Measurements from ENCODE around the gene FGF11. TPM values are rescaled to one million over a fixed set of nuclear protein-coding genes. Genes with fewer than 3 reads are reported as not detected.

The FGF11 gene
- total and polyA plus RNA-seq, 7 experiments from 2014 or later, result 0.09 to 39.7 (median 3.3) TPM; not detected in 1

GRCh38 chr17:7403727-7403976 is 35.7 kb upstream of the FGF11 start:
- ATAC-seq, result peak; percentile 6
- H3K27ac ChIP-seq (ENCODE audit: low read depth, low read length), result peak overlapping the region; percentile 78
- H3K4me1 ChIP-seq (ENCODE audit: control insufficient read depth in 2 of 2, insufficient read depth in 2 of 2, low read length in 2 of 2), result peaks cover 8 to 10% of the 10 kb centered on the region in 2 donors
- Mint-ChIP-seq H3K4me3 (peak overlapping the region; percentile 87 to 98 (median 96)), H3K36me3 (peaks cover 0 to 4% (median 0%) of the 10 kb centered on the region in 5 donors), H3K4me1 (peaks cover 7 to 23% (median 20%) of the 10 kb centered on the region in 7 donors), H3K27ac (peak overlapping the region; percentile 91 to 100 (median 96)), H3K27me3 (peaks cover 0 to 20% (median 0%) of the 10 kb centered on the region in 5 donors), H3K9me3 (peaks cover 0 to 1% (median 0%) of the 10 kb centered on the region in 11 donors)
- H3K9me3 ChIP-seq (ENCODE audit: control insufficient read depth in 2 of 3, low read length in 3 of 3), result no peaks in the 10 kb centered on the region
- ChIA-PET POLR2A (interaction anchor here (0.6 to 3.7 kb wide), 18 partner anchors 10 to 368 kb away, joined by 3 to 38 read pairs (median 5); partner anchors contain the start of genes ATP1B2, MPDU1, NEURL4 and PLSCR3), CTCF (interaction anchor here (0.6 to 1.1 kb wide), 5 partner anchors 18 to 157 kb away, joined by 3 to 4 read pairs (median 3); no protein-coding TSS in a partner anchor)
- no peak for DNase-seq
- peaks cover 0 to 3% (median 0%) of the 10 kb centered on the region in 3 experiments for H3K36me3 ChIP-seq (ENCODE audit: control insufficient read depth in 2 of 3, insufficient read depth in 3 of 3, low read length in 3 of 3)
- no peaks in the 10 kb centered on the region for H3K27me3 ChIP-seq (ENCODE audit: control insufficient read depth in 2 of 2, insufficient read depth in 2 of 2, low read length in 2 of 2)
- peak overlapping the region; percentile 95 for H3K4me3 ChIP-seq (ENCODE audit: low read length)
- intact Hi-C loops (cut with micrococcal nuclease), result loop anchor here (5.0 kb wide), 3 partner anchors 96 to 169 kb away; partner anchors contain the start of genes CTDNEP1 (in 1 of the 2), EIF5A (in 1 of the 2) and ELP5 (in 1 of the 2)

GRCh38 chr17:7403977-7404736 is 35.2 kb upstream of the FGF11 start, which contains the start of gene TMEM256:
Gene TMEM256, minus strand, starts transcription at chr17:7404097. Its CDS starts 13 bp downstream, at chr17:7404084.
- ChIA-PET CTCF (interaction anchor here (0.6 to 1.1 kb wide), 5 partner anchors 18 to 185 kb away, joined by 3 to 4 read pairs (median 3); no protein-coding TSS in a partner anchor), POLR2A (interaction anchor here (0.8 to 3.7 kb wide), 17 partner anchors 9 to 283 kb away, joined by 3 to 38 read pairs (median 5); partner anchors contain the start of genes ATP1B2, MPDU1, NEURL4 and PLSCR3)
- no peaks in the 10 kb centered on the region for H3K27me3 ChIP-seq (ENCODE audit: control insufficient read depth in 2 of 2, insufficient read depth in 2 of 2, low read length in 2 of 2)
- Mint-ChIP-seq H3K4me1 (peaks cover 8 to 25% (median 21%) of the 10 kb centered on the region in 7 donors), H3K9me3 (peaks cover 0 to 1% (median 0%) of the 10 kb centered on the region in 11 donors), H3K27me3 (peaks cover 0 to 23% (median 0%) of the 10 kb centered on the region in 5 donors), H3K27ac (peak within 1 kb of the TSS; percentile 91 to 100 (median 96)), H3K4me3 (peak within 1 kb of the TSS; percentile 87 to 98 (median 96)), H3K36me3 (peaks cover 0 to 4% (median 0%) of the 10 kb centered on the region in 5 donors)
- H3K27ac ChIP-seq (ENCODE audit: low read depth, low read length), result peak within 1 kb of the TSS; percentile 78
- DNase-seq (peak; percentile 79 to 96 (median 91)), ATAC-seq (peak; percentile 93)
- peaks cover 0 to 3% (median 0%) of the 10 kb centered on the region in 3 experiments for H3K36me3 ChIP-seq (ENCODE audit: control insufficient read depth in 2 of 3, insufficient read depth in 3 of 3, low read length in 3 of 3)
- H3K4me1 ChIP-seq (ENCODE audit: control insufficient read depth in 2 of 2, insufficient read depth in 2 of 2, low read length in 2 of 2), result peaks cover 9 to 10% of the 10 kb centered on the region in 2 donors
- H3K4me3 ChIP-seq (ENCODE audit: low read length), result peak within 1 kb of the TSS; percentile 95
- no peaks in the 10 kb centered on the region for H3K9me3 ChIP-seq (ENCODE audit: control insufficient read depth in 2 of 3, low read length in 3 of 3)
- intact Hi-C loops (cut with micrococcal nuclease), result loop anchor here (1.0 to 5.0 kb wide), 18 partner anchors 10 to 283 kb away; partner anchors contain the start of genes EIF5A (in 2 of the 2), PLSCR3 (in 2 of the 2), POLR2A (in 2 of the 2) and TMEM102 (in 2 of the 2)

- Mint-ChIP-seq H3K4me1 (peaks cover 15 to 28% (median 21%) of the 10 kb centered on the region in 7 donors), H3K27me3 (peaks cover 0 to 28% (median 0%) of the 10 kb centered on the region in 5 donors), H3K27ac (peak overlapping the region; percentile 91 to 100 (median 96)), H3K36me3 (no peaks in the 10 kb centered on the region), H3K9me3 (peaks cover 0 to 1% (median 0%) of the 10 kb centered on the region in 11 donors), H3K4me3 (peak overlapping the region; percentile 87 to 98 (median 96))
- Histone ChIP-seq H3K4me1 (ENCODE audit: control insufficient read depth in 2 of 2, insufficient read depth in 2 of 2, low read length in 2 of 2) (peaks cover 9 to 10% of the 10 kb centered on the region in 2 donors), H3K9me3 (ENCODE audit: control insufficient read depth in 2 of 3, low read length in 3 of 3) (no peaks in the 10 kb centered on the region), H3K36me3 (ENCODE audit: control insufficient read depth in 2 of 3, insufficient read depth in 3 of 3, low read length in 3 of 3) (peaks cover 0 to 3% (median 0%) of the 10 kb centered on the region in 3 experiments), H3K4me3 (ENCODE audit: low read length) (peak overlapping the region; percentile 95), H3K27ac (ENCODE audit: low read depth, low read length) (peak overlapping the region; percentile 78), H3K27me3 (ENCODE audit: control insufficient read depth in 2 of 2, insufficient read depth in 2 of 2, low read length in 2 of 2) (no peaks in the 10 kb centered on the region)
- intact Hi-C loops (cut with micrococcal nuclease), result loop anchor here (1.0 to 5.0 kb wide), 18 partner anchors 11 to 282 kb away; partner anchors contain the start of genes EIF5A (in 2 of the 2), PLSCR3 (in 2 of the 2), POLR2A (in 2 of the 2) and TMEM102 (in 2 of the 2)
- POLR2A ChIA-PET, result interaction anchor here (0.7 to 3.7 kb wide), 14 partner anchors 9 to 282 kb away, joined by 3 to 38 read pairs (median 6); partner anchors contain the start of genes MPDU1, NEURL4, PLSCR3 and POLR2A
- ATAC-seq, result peak; percentile 61
- DNase-seq, result peak in 2 of 9 donors; percentile 22 to 78
- CTCF ChIA-PET, result interaction anchor here (0.7 to 1.1 kb wide), 3 partner anchors 19 to 185 kb away, joined by 3 read pairs; no protein-coding TSS in a partner anchor
These were observed 34.5 kb upstream of the FGF11 start for GRCh38 chr17:7404737-7405349.

- peak in 1 of 9 donors; percentile 30 for DNase-seq
- Histone ChIP-seq H3K27me3 (ENCODE audit: control insufficient read depth in 2 of 2, insufficient read depth in 2 of 2, low read length in 2 of 2) (no peaks in the 10 kb centered on the region), H3K4me3 (ENCODE audit: low read length) (peak overlapping the region; percentile 95), H3K4me1 (ENCODE audit: control insufficient read depth in 2 of 2, insufficient read depth in 2 of 2, low read length in 2 of 2) (peaks cover 9 to 10% of the 10 kb centered on the region in 2 donors), H3K9me3 (ENCODE audit: control insufficient read depth in 2 of 3, low read length in 3 of 3) (no peaks in the 10 kb centered on the region), H3K27ac (ENCODE audit: low read depth, low read length) (peak overlapping the region; percentile 78), H3K36me3 (ENCODE audit: control insufficient read depth in 2 of 3, insufficient read depth in 3 of 3, low read length in 3 of 3) (peaks cover 0 to 3% (median 0%) of the 10 kb centered on the region in 3 experiments)
- ChIA-PET CTCF (interaction anchor here (0.6 kb wide), 1 partner anchor 337 kb away, joined by 4 read pairs; no protein-coding TSS in a partner anchor), POLR2A (interaction anchor here (0.7 to 3.7 kb wide), 4 partner anchors 11 to 178 kb away, joined by 3 to 38 read pairs (median 6); partner anchors contain the start of genes MPDU1 and PLSCR3)
- ATAC-seq, result no peak
- H3K4me3 Mint-ChIP-seq, result peak overlapping the region; percentile 61 to 97 (median 86)
- H3K27me3 Mint-ChIP-seq, result peaks cover 0 to 31% (median 0%) of the 10 kb centered on the region in 5 donors
- H3K36me3 Mint-ChIP-seq, result no peaks in the 10 kb centered on the region
- H3K4me1 Mint-ChIP-seq, result peaks cover 16 to 28% (median 21%) of the 10 kb centered on the region in 7 donors
- H3K27ac Mint-ChIP-seq, result peak overlapping the region; percentile 49 to 87 (median 75)
- H3K9me3 Mint-ChIP-seq, result peaks cover 0 to 1% (median 0%) of the 10 kb centered on the region in 11 donors
- intact Hi-C loops (cut with micrococcal nuclease), result loop anchor here (2.0 kb wide), 2 partner anchors 91 to 281 kb away; partner anchors contain the start of genes GPS2 (in 1 of the 2) and TP53 (in 1 of the 2)
These were observed 33.7 kb upstream of the FGF11 start for GRCh38 chr17:7405350-7406234.

GRCh38 chr17:7406235-7406825 is 33.0 kb upstream of the FGF11 start:
- CTCF ChIA-PET, result interaction anchor here (0.6 kb wide), 1 partner anchor 336 kb away, joined by 4 read pairs; no protein-coding TSS in a partner anchor
- intact Hi-C loops (cut with micrococcal nuclease), result no loop called here
- Histone ChIP-seq H3K4me3 (ENCODE audit: low read length) (no peak overlapping the region), H3K27me3 (ENCODE audit: control insufficient read depth in 2 of 2, insufficient read depth in 2 of 2, low read length in 2 of 2) (no peaks in the 10 kb centered on the region), H3K36me3 (ENCODE audit: control insufficient read depth in 2 of 3, insufficient read depth in 3 of 3, low read length in 3 of 3) (peaks cover 0 to 3% (median 0%) of the 10 kb centered on the region in 3 experiments), H3K9me3 (ENCODE audit: control insufficient read depth in 2 of 3, low read length in 3 of 3) (no peaks in the 10 kb centered on the region), H3K27ac (ENCODE audit: low read depth, low read length) (no peak overlapping the region), H3K4me1 (ENCODE audit: control insufficient read depth in 2 of 2, insufficient read depth in 2 of 2, low read length in 2 of 2) (peaks cover 9 to 10% of the 10 kb centered on the region in 2 donors)
- POLR2A ChIA-PET, result interaction anchor here (1.1 to 1.4 kb wide), 4 partner anchors 12 to 71 kb away, joined by 3 to 4 read pairs (median 4); partner anchors contain the start of gene PLSCR3
- peaks cover 16 to 28% (median 21%) of the 10 kb centered on the region in 7 donors for H3K4me1 Mint-ChIP-seq
- no peaks in the 10 kb centered on the region for H3K36me3 Mint-ChIP-seq
- H3K27ac Mint-ChIP-seq, result peak overlapping the region in 7 of 9 donors; percentile 49 to 87 (median 66)
- ATAC-seq (no peak), DNase-seq (no peak)
- H3K9me3 Mint-ChIP-seq, result peaks cover 0 to 1% (median 0%) of the 10 kb centered on the region in 11 donors
- peak overlapping the region; percentile 58 to 96 (median 78) for H3K4me3 Mint-ChIP-seq
- H3K27me3 Mint-ChIP-seq, result peaks cover 0 to 31% (median 0%) of the 10 kb centered on the region in 5 donors
